GM20000 (cell line): ENCODE results near the gene PGLYRP4.

ENCODE experiments used
- DNase-seq: peaks from one replicate; pipeline ENCODE4 v3.0.0; 2012; ENCODE audit warnings: low spot score
- CTCF ChIP-seq: IDR thresholded peaks from 2 replicates; pipeline ENCODE4 v1.5.1; 2012; ENCODE audit warnings: mild to moderate bottlenecking, control low read depth; ENCODE audit errors: extremely low read depth, missing control alignments

Gene PGLYRP4

GRCh38 chr1:153360190-153360589, 11.5 kb upstream of the PGLYRP4 start:
- no peak for TF ChIP-seq CTCF
- DNase-seq, result no peak

GRCh38 chr1:153359241-153359640, 10.6 kb upstream of the PGLYRP4 start:
- TF ChIP-seq CTCF, result no peak
- no peak for DNase-seq

- TF ChIP-seq CTCF, result no peak
These were observed 10.0 kb upstream of the PGLYRP4 start for GRCh38 chr1:153358691-153358975.

GRCh38 chr1:153357853-153358690, 9.4 kb upstream of the PGLYRP4 start, which contains the start of gene S100A9:
TSS of gene S100A9 (plus strand) at chr1:153357854. CDS start at chr1:153358284, 430 bp downstream.
- no peak for TF ChIP-seq CTCF
- no peak for DNase-seq

More at GRCh38 chr1:153358691-153358975, 10.0 kb upstream of the PGLYRP4 start:
- DNase-seq, result no peak

- no peak for TF ChIP-seq CTCF
- DNase-seq, result no peak
These were observed 8.6 kb upstream of the PGLYRP4 start for GRCh38 chr1:153357076-153357852.

- no peak for DNase-seq
- no peak for TF ChIP-seq CTCF
These were observed 7.9 kb upstream of the PGLYRP4 start for GRCh38 chr1:153356392-153357075.
